ENCODE measurements around the gene SLC9C2.

GRCh38 chr1:173551699-173552098, 51.2 kb downstream of the SLC9C2 start:
- TF ChIP-seq CTCF (IDR thresholded peaks at IDR 0.05; ENCODE audit: insufficient read depth, low read length, poor library complexity, severe bottlenecking) (no peak), EZH2phosphoT487 (conservative IDR thresholded peaks at IDR 0.05; ENCODE audit: low read length) (no peak)
